GM18907 (cell line): ENCODE data around the gene NDUFS8.

Experiments used
- ATAC-seq: cut with Tn5 transposase; IDR thresholded peaks from one replicate; pipeline ENCODE4 v1.9.1; 2021; ENCODE audit warnings: mild to moderate bottlenecking, moderate library complexity; ENCODE audit not compliant: unreplicated experiment

NDUFS8 gene

GRCh38 chr11:68014947-68015447 is 15.5 kb upstream of the NDUFS8 start:
- ATAC-seq, result no peak

- no peak for ATAC-seq
Observed at GRCh38 chr11:68015467-68015866, 15.0 kb upstream of the NDUFS8 start.

GRCh38 chr11:68016161-68016903 is 14.1 kb upstream of the NDUFS8 start:
- ATAC-seq, result no peak

GRCh38 chr11:68016904-68017817 is 13.3 kb upstream of the NDUFS8 start:
- ATAC-seq, result no peak

GRCh38 chr11:68017980-68018729 is 12.3 kb upstream of the NDUFS8 start:
- no peak for ATAC-seq

GRCh38 chr11:68018730-68019190 is 11.7 kb upstream of the NDUFS8 start:
- ATAC-seq, result no peak

GRCh38 chr11:68019486-68019885 is 11.0 kb upstream of the NDUFS8 start:
- no peak for ATAC-seq

GRCh38 chr11:68020575-68020974 is 9.9 kb upstream of the NDUFS8 start:
- no peak for ATAC-seq

GRCh38 chr11:68021167-68021787 is 9.2 kb upstream of the NDUFS8 start:
- ATAC-seq, result no peak

- ATAC-seq, result no peak
Observed at GRCh38 chr11:68022531-68022930, 8.0 kb upstream of the NDUFS8 start.

GRCh38 chr11:68024508-68024907 is 6.0 kb upstream of the NDUFS8 start:
- no peak for ATAC-seq

GRCh38 chr11:68025047-68025446 is 5.4 kb upstream of the NDUFS8 start:
- ATAC-seq, result no peak

GRCh38 chr11:68026391-68027105 is 3.9 kb upstream of the NDUFS8 start:
- no peak for ATAC-seq

- no peak for ATAC-seq
Observed at GRCh38 chr11:68027667-68028066, 2.8 kb upstream of the NDUFS8 start.

GRCh38 chr11:68028802-68029545 is 1.5 kb upstream of the NDUFS8 start:
- no peak for ATAC-seq

GRCh38 chr11:68031144-68031464 is 623 bp downstream of the NDUFS8 start:
- peak; percentile 2 for ATAC-seq

GRCh38 chr11:68032003-68032402 is 1.5 kb downstream of the NDUFS8 start:
- no peak for ATAC-seq

- no peak for ATAC-seq
Observed at GRCh38 chr11:68032997-68033707, 2.7 kb downstream of the NDUFS8 start.

GRCh38 chr11:68033708-68034045 is 3.2 kb downstream of the NDUFS8 start:
- ATAC-seq, result no peak
